GM12878 (cell line): ENCODE measurements around the gene UNC50. TPM values are rescaled to one million over a fixed set of nuclear protein-coding genes. Genes with fewer than 3 reads are reported as not detected.
A peak's percentile ranks its signal among the peaks of the same experiment; 100 is the strongest.

ENCODE experiments used
- ASH2L ChIP-seq: fragments of 300-600, 200-600 bp; sonication (generic); IDR thresholded peaks from 2 replicates; pipeline ENCODE4 v1.6.1; 2017; ENCODE audit warnings: low read depth, mild to moderate bottlenecking, borderline replicate concordance
- BMI1 ChIP-seq: fragments of 450-650 bp; IDR thresholded peaks from 2 replicates; pipeline ENCODE4 v1.6.1; 2016; ENCODE audit warnings: mild to moderate bottlenecking, moderate library complexity, borderline replicate concordance
- CBFB ChIP-seq: IDR thresholded peaks from 2 replicates; pipeline ENCODE4 v1.6.1; 2016; ENCODE audit warnings: antibody characterized with exemption, low read depth
- CREB1 ChIP-seq: IDR thresholded peaks from 2 replicates; pipeline ENCODE4 v1.6.1; 2012; ENCODE audit warnings: low read depth, mild to moderate bottlenecking, inconsistent platforms
- CREM ChIP-seq: IDR thresholded peaks from 2 replicates; pipeline ENCODE4 v1.6.1; 2014; ENCODE audit warnings: antibody characterized with exemption, low read depth
- CTCF ChIP-seq, 3 experiments: IDR thresholded peaks in 2 of 3; conservative IDR thresholded peaks in 1 of 3; 2 replicates each; pipeline ENCODE4 v1.5.1; 2011; ENCODE audit warnings: low read depth in 3 of 3, low read length in 3 of 3, mild to moderate bottlenecking in 3 of 3, control low read depth in 2 of 3, moderate library complexity in 2 of 3, inconsistent platforms in 1 of 3, mixed read lengths in 1 of 3; ENCODE audit not compliant: control insufficient read depth in 2 of 3, insufficient read depth in 1 of 3; ENCODE audit errors: extremely low read depth in 1 of 3
- EGR1 ChIP-seq, 2 experiments: IDR thresholded peaks; 1 replicate in 1 of 2; 2 replicates in 1 of 2; pipeline ENCODE4 v1.6.1; 2011 to 2012; ENCODE audit warnings: low read depth in 2 of 2, low read length in 2 of 2, borderline replicate concordance in 1 of 2, mild to moderate bottlenecking in 1 of 2, moderate library complexity in 1 of 2
- GABPA ChIP-seq: IDR thresholded peaks from 2 replicates; pipeline ENCODE4 v1.6.1; 2014; ENCODE audit warnings: antibody characterized with exemption, low read depth, mild to moderate bottlenecking, inconsistent platforms
- IKZF1 ChIP-seq: fragments of 450-650 bp; conservative IDR thresholded peaks from 2 replicates; pipeline ENCODE4 v1.6.1; 2017; ENCODE audit warnings: antibody characterized with exemption, mild to moderate bottlenecking
- JUND ChIP-seq: IDR thresholded peaks from 2 replicates; pipeline ENCODE4 v1.6.1; 2012; ENCODE audit warnings: low read depth, mild to moderate bottlenecking, low read length, improper control_type of control experiment, moderate library complexity
- KLF5 ChIP-seq: fragments of 450-650 bp; IDR thresholded peaks from 2 replicates; pipeline ENCODE4 v1.6.1; 2014; ENCODE audit warnings: mild to moderate bottlenecking; ENCODE audit not compliant: partially characterized antibody
- NFIC ChIP-seq: IDR thresholded peaks from 2 replicates; pipeline ENCODE4 v1.6.1; 2012; ENCODE audit warnings: low read depth, mild to moderate bottlenecking, inconsistent platforms, low read length, moderate library complexity
- NFXL1 ChIP-seq: fragments of 450-650 bp; IDR thresholded peaks from 2 replicates; pipeline ENCODE4 v1.6.1; 2017; ENCODE audit warnings: antibody characterized with exemption, mild to moderate bottlenecking, borderline replicate concordance
- NFYB ChIP-seq: IDR thresholded peaks from 2 replicates; pipeline ENCODE4 v1.6.1; 2011; ENCODE audit warnings: low read depth, mild to moderate bottlenecking, low read length, improper control_type of control experiment, moderate library complexity; ENCODE audit not compliant: insufficient read depth
- PAX5 ChIP-seq: IDR thresholded peaks from 2 replicates; pipeline ENCODE4 v1.6.1; 2011; ENCODE audit warnings: low read depth, low read length, borderline replicate concordance
- PAX8 ChIP-seq: fragments of 450-650 bp; IDR thresholded peaks from 2 replicates; pipeline ENCODE4 v1.6.1; 2017; ENCODE audit warnings: mild to moderate bottlenecking, moderate library complexity
- POU2F2 ChIP-seq: IDR thresholded peaks from 3 replicates; pipeline ENCODE4 v1.6.1; 2011; ENCODE audit warnings: low read depth, mild to moderate bottlenecking, low read length, borderline replicate concordance
- RB1 ChIP-seq: fragments of 450-650 bp; formaldehyde crosslinking; IDR thresholded peaks from 2 replicates; pipeline ENCODE4 v1.6.1; 2017; ENCODE audit warnings: mild to moderate bottlenecking, borderline replicate concordance
- SMAD5 ChIP-seq: IDR thresholded peaks from 2 replicates; pipeline ENCODE4 v1.6.1; 2016; ENCODE audit warnings: antibody characterized with exemption, low read depth
- SPI1 ChIP-seq: IDR thresholded peaks from 2 replicates; pipeline ENCODE4 v1.6.1; 2011; ENCODE audit warnings: low read depth, mild to moderate bottlenecking, low read length, moderate library complexity, borderline replicate concordance; ENCODE audit not compliant: insufficient read depth
- SREBF1 ChIP-seq: IDR thresholded peaks from 2 replicates; pipeline ENCODE4 v1.6.1; 2012; ENCODE audit warnings: mild to moderate bottlenecking, low read length
- SREBF2 ChIP-seq: IDR thresholded peaks from 2 replicates; pipeline ENCODE4 v1.6.1; 2012; ENCODE audit warnings: mild to moderate bottlenecking, low read length
- TCF12 ChIP-seq: IDR thresholded peaks from 2 replicates; pipeline ENCODE4 v1.6.1; 2011; ENCODE audit warnings: low read depth, mild to moderate bottlenecking, low read length
- TCF3 ChIP-seq: IDR thresholded peaks from 2 replicates; pipeline ENCODE4 v1.6.1; 2012; ENCODE audit warnings: low read depth, mild to moderate bottlenecking, low read length, borderline replicate concordance; ENCODE audit not compliant: insufficient read depth
- ZBTB11 ChIP-seq: fragments of 450-650 bp; formaldehyde crosslinking; IDR thresholded peaks from 2 replicates; pipeline ENCODE4 v1.5.0; 2022; ENCODE audit warnings: mild to moderate bottlenecking, missing genetic modification characterization
- ZNF24 ChIP-seq: fragments of 450-650 bp; IDR thresholded peaks from 2 replicates; pipeline ENCODE4 v1.6.1; 2017; ENCODE audit warnings: antibody characterized with exemption, mild to moderate bottlenecking
- ZNF384 ChIP-seq: IDR thresholded peaks from 2 replicates; pipeline ENCODE4 v1.6.1; 2012; ENCODE audit warnings: low read depth, mild to moderate bottlenecking, low read length, improper control_type of control experiment, borderline replicate concordance
- polyA plus RNA-seq, 11 experiments: library from polyadenylated mRNA; depleted of rRNA in 4 of 11; unstranded in 6 of 11; stranded (reverse) in 5 of 11; fragments of >200 nt; fragmentation: Nextera tagmentation in 4 of 11; fragmentation: Illumina TruSeq in 1 of 11; extraction: Ambion mirVana in 4 of 11; extraction: Trizol in 1 of 11; gene quantifications; 1 replicate in 1 of 11; 2 replicates in 10 of 11; pipeline versions ENCODE4 v1.2.1 to v1.2.3, GENCODE V29; 2011 to 2016; ENCODE audit warnings: inconsistent platforms in 2 of 11, missing spikeins in 2 of 11, low read depth in 1 of 11
- total RNA-seq, 4 experiments: library from RNA; depleted of rRNA in 3 of 4; stranded (reverse); fragments of >200 nt in 3 of 4; fragmentation: Illumina TruSeq in 1 of 4; extraction: Trizol in 1 of 4; gene quantifications; 2 replicates each; pipeline versions ENCODE4 v1.2.1 to v1.2.3, GENCODE V29; 2013 to 2021

Gene UNC50
- total and polyA plus RNA-seq, 10 of the 15 experiments (the other 5 are each of a cell fraction or from before 2014, with no cell fraction given): 25.5 to 76.3 (median 37.8) TPM

GRCh38 chr2:98608116-98608961 lies at the start of gene UNC50, which contains the start of gene COA5 (continued):
- no peak for TF ChIP-seq CTCF (IDR thresholded peaks at IDR 0.05 in 2 of 3, conservative IDR thresholded peaks at IDR 0.05 in 1 of 3; ENCODE audit: control insufficient read depth in 2 of 3, extremely low read depth in 1 of 3, insufficient read depth in 1 of 3, low read depth in 3 of 3, low read length in 3 of 3)
- peak; percentile 45; the same call in 1 of the 2 replicates for TF ChIP-seq SREBF2
- no peak for TF ChIP-seq NFYB
- TF ChIP-seq SMAD5: peak; percentile 84
- no peak for TF ChIP-seq JUND
- TF ChIP-seq NFIC: no peak
- peak; percentile 77 for TF ChIP-seq ZBTB11 (CRISPR knock-in tag)
- TF ChIP-seq IKZF1: peak; percentile 90
- TF ChIP-seq ZNF24: no peak
- TF ChIP-seq PAX5: 0 out of 2 replicates have a peak, but pooled peaks have one; percentile 65
- TF ChIP-seq ZNF384: no peak
- TF ChIP-seq ASH2L: no peak; the same call in 1 of the 2 replicates
- TF ChIP-seq TCF3: 0 out of 2 replicates have a peak, but pooled peaks have one; percentile 53
- peak; percentile 49 to 57; a peak in 2 of 3 replicates for TF ChIP-seq EGR1 (IDR thresholded peaks at IDR 0.05; ENCODE audit: borderline replicate concordance in 1 of 2, low read depth in 2 of 2, low read length in 2 of 2)
- TF ChIP-seq SREBF1: no peak
- peak; percentile 90 for TF ChIP-seq CREM
- TF ChIP-seq GABPA: peak; percentile 96
- peak; percentile 76 for TF ChIP-seq KLF5
- TF ChIP-seq CBFB: peak; percentile 80; the same call in 1 of the 2 replicates
- no peak for TF ChIP-seq BMI1
- peak; percentile 89; the same call in 1 of the 2 replicates for TF ChIP-seq RB1
- no peak for TF ChIP-seq NFXL1
- TF ChIP-seq SPI1: peak; percentile 50; the same call in 1 of the 2 replicates
- TF ChIP-seq CREB1: peak; percentile 91
- TF ChIP-seq TCF12: no peak
- no peak for TF ChIP-seq PAX8
- TF ChIP-seq POU2F2: peak; percentile 60; the same call in 2 of the 3 replicates
